SW480 (cell line): ENCODE measurements around the gene SCD5.

Experiments used
- DNase-seq: peaks from one replicate; pipeline ENCODE4 v3.0.0-alpha.2; 2016; ENCODE audit warnings: low spot score

Gene SCD5

GRCh38 chr4:82765134-82765533, 33.5 kb downstream of the SCD5 start:
- DNase-seq = no peak

GRCh38 chr4:82761229-82761628, 37.4 kb downstream of the SCD5 start:
- DNase-seq = no peak

DNA sequence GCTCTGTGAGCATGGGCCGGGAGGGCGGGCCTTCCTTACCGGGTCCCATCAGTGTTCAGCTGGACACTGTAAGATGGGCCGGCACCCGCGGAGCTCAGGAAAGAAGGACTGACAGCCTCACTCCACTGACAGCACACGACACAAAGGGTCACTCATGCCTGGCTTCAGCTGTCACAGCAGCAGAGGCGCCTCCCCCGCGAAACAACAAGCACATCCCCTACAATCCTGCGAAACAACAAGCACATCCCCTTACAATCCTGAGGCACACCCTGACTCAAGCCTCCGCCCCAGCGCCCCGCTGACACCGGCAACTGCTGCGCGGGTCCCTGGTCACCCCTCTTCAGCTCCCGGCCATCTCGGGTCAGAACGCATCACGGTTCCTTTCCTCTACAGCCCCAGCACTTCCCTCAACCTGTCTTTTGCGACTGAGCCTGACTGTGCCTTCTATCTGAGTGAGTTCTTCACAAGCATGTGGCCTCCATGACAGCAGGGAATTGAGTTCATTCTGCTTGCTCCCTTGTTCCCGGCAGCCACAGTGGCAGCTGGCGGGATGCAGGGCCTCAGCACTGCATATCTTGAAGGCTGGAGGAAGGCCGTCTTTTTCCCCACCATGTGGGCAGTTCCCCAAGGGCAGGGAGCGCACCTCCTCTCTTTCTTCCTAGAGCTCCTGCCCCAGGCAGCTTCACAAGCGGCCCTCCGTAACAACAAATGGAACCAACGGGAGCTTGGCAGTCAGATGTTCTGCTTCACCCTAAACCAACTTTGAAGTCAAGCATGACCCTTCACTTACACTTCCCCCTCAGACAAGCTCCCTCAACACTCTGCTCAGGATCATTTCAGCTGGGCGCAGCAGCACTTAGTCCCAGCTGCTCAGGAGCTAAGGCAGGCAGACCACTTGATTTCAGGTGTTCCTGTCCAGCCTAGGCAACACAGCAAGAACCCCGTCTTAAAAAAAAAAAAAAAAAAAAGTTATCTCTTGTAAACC, 39.6 kb downstream of the SCD5 start:
- DNase-seq = no peak

- no peak for DNase-seq
Observed at GRCh38 chr4:82756061-82756460, 42.5 kb downstream of the SCD5 start.

DNA sequence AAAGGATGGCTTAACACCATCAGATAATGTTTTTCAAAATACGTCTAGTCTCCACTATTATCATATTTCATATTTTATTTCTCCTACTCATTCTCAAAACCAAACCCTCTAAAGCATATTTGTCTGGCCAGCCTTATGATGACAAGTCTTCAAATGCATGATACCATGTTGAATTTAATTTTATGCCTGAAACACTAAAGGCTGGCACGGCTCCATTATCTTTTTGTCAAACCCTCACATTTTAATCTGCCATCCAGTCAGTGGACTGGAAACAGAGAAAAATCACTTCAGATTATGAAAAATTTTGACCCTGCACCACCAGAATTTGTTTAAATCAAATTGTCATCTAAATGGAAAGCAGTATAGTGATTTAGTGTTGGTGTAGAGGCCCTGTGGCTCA, 42.9 kb downstream of the SCD5 start:
- no peak for DNase-seq

DNA sequence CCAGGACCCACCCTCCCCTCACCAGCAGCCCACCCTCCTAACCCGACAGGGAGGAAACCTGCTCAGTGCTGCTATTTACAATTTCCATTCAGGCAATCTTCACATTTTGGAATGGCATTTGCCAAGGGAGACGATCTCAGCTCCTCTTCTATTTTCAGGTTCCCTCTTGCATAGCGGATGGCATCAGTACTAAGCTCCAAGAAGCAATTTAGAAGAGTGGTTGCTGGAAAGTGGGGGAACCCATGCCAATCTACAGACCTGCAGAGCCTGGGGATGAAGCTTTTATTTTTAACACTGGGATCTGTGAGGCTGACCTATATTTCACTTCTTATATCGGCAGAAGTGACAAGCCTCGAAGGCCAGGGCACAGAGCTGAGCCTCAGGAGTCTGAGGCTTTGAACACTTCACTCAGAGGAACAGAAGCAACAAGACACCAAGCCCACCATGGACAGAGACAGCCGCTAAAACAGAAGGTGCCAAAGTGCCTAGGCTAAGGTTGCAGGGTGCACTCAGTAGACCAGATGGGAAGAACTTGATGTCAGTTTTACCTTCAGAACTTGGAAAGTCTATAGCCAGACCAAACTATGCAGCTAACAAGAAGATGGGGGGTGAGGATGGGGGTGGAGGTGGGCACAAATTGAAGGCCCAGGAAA, 44.0 kb downstream of the SCD5 start:
- no peak for DNase-seq

GRCh38 chr4:82753725-82754410, 44.7 kb downstream of the SCD5 start:
- DNase-seq = no peak

DNA sequence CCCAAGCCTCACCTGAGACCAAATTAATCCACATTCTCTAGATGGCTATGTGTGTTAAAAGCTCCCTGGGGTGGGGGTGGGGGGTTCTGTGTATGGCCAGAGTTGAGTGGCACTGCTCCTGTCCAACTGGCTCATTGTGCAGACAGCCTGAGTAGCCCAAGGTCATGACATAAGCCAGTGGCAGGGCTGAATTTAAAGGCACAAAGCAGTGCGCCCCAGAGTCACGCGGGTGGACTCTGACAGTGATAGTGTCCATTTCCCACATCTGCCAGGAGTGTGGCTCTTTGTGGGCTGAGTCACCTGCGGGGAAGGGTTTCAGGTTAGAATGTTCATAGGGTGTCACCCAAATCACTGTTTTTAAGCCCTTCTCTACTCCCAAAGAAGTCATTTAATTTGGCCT, 45.4 kb downstream of the SCD5 start:
- DNase-seq = no peak

- DNase-seq = no peak
Observed at GRCh38 chr4:82748810-82749470, 49.7 kb downstream of the SCD5 start.

GRCh38 chr4:82747686-82748575, 50.7 kb downstream of the SCD5 start:
- no peak for DNase-seq

DNA sequence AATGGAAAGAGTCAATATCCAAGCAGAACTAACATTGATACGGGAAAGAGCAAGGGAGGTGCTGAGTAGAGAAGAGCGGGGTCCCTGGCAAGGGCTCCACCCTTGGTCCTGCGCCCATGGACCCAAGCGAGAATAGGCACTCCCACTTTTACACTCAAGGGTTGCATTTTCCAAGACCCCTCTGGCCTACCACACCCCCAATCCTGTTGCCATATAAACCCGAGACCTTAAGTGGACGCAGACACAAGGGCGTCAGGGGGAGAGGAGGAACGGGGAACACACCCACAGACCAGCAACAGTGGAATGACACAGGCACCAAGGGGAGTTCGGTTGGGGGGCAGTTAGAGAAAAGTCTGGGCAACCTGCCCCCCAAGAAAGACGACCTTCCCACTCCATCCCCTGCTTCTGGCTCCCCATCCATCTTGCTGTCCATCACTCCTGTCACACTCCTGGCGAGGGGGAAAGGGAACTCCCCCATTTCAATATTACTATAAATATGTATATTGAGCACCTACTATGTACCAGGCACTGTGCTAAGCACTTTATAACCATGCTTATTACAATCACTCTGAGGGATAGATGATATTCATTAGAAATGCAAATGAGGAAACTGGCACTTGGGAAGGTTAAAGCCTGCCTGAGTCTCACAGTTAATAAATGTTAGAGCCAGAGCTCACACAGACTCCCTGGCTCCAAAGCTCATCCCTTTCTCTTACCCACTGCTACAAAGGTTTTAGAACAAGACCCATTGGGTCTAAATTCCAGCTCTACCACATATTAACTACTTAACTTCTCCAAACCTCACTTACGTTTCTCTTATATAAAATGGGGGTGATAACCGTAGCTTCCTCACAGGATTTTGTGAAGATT, 51.7 kb downstream of the SCD5 start:
- no peak for DNase-seq

DNA sequence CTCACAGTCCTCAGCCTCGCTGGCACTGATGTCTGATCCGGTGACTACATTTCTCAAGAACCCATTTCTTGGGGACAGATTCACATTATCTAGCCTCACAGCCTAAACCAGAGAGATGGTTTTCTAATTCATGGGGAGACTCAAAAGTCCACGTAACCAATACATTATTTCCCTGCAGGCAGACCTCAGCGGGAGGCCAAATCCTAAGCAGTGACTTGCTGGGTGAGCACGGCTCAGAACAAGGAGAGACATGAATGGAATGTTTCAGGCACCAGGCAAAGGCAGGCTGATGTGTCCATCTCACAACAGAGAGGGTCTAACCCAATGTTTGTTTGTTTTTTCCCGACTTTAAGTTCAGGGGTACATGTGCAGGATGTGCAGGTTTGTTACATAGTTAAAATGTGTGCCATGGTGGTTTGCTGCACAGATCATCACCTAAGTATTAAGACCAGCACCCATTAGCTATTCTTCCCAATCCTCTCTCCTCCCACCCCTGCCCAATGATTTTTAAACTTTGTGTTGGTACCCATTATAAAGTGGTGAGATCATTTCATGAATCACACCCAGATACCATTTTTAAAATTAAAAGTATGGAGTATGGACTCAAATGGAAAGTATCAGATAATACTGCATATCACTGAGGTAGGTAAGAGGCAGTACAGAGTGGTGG, 53.3 kb downstream of the SCD5 start:
- no peak for DNase-seq

DNA sequence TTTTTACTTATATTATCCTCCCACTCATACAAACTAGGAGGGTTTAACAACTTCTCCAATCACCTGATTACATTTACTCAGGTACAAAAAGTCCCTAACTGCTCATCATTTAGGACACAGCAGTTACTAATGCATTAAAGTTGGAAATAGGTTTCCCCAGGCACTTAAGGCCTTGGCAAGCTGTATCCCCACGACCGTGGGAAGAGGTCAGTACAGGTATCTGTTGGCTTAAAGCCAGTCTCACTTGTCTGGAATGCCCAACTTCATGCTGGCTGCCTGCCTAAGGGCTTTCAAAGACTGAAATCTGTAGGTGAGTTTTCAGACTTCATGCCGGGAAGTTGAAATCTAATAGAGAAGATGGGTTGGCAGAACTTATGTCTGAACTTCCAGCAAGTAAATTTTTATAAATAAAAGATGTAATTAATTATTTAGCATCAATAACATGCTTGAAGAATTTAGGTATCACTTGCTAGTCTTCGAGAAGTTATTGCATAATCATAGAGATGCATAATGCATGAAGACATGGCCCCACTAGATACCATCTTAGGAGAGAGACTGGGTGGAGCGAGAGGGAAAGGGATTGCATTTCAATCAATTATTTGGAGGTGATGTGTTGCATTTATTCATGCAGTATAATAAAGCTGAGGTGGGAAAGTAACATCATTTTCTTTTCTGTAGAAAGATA, 54.2 kb downstream of the SCD5 start:
- peak; percentile 21 for DNase-seq

GRCh38 chr4:82741188-82741587, 57.4 kb downstream of the SCD5 start:
- no peak for DNase-seq

- peak; percentile 36 for DNase-seq
Observed at GRCh38 chr4:82739287-82740190, 59.1 kb downstream of the SCD5 start.

DNA sequence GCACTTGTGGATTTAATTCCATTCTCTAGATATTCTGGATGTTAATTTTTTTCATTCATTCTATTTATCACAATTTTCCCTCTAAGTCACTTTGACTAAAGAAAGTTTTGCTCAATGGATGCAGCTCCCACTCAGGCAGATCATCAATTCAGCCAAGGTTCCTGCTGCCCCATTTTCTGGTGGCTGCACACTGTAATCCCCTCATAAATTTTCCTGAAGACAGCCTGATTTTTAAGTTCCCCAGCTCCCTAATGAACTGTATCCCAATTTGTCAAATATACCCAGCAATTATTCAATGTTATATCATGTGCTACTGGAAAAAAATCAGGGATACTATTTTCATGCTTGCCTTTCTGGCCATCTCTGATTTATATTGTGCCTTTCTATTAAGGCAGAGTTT, 61.2 kb downstream of the SCD5 start:
- no peak for DNase-seq

DNA sequence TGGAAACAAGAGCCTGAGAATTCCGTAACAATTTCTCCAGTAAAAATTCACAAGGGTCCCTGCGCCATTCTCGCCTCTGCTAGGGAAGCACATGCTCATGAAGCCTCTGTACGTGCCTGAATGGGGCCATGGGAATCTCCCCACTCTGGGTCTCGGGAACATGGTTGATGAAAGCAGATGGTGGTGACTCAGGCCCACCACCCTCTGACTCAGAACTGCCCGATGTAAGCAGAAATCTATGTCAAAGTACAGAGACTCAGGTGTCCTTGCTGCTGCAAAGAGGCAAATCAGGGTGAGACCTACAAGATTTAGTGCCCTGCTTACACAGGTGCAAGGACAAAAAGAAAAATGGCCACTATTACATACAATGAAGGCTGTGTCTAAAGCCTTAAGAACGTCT, 65.0 kb downstream of the SCD5 start:
- DNase-seq = no peak

- no peak for DNase-seq
Observed at GRCh38 chr4:82728301-82728700, 70.3 kb downstream of the SCD5 start.
